OCI-LY1 (cell line): Measurements from ENCODE around the gene TRIO.

Experiments
- H2AFZ ChIP-seq: fragments of 200-600 bp; sonication (generic), shearing (Covaris generic); 2 replicates; pipeline ENCODE4 v1.6.0; 2014; ENCODE audit warnings: antibody characterized with exemption, mild to moderate bottlenecking, low read length
- H3F3A ChIP-seq: fragments of 200-600 bp; sonication (generic), shearing (Covaris generic); 2 replicates; pipeline ENCODE4 v1.6.0; 2014; ENCODE audit warnings: mild to moderate bottlenecking, antibody characterized with exemption, low read length, moderate library complexity; ENCODE audit not compliant: insufficient read depth
- H3K27ac ChIP-seq: fragments of 200-600 bp; sonication (generic); 2 replicates; pipeline ENCODE4 v1.5.1; 2014; ENCODE audit warnings: low read length, mixed run types, mild to moderate bottlenecking, low read depth; ENCODE audit not compliant: poor library complexity, severe bottlenecking
- H3K27me3 ChIP-seq: fragments of 200-600 bp; sonication (generic); 2 replicates; pipeline ENCODE4 v1.6.0; 2014; ENCODE audit warnings: antibody characterized with exemption, mild to moderate bottlenecking, low read length, moderate library complexity; ENCODE audit not compliant: insufficient read depth
- H3K36me3 ChIP-seq: fragments of 200-600 bp; sonication (generic); 2 replicates; pipeline ENCODE4 v1.6.1; 2014; ENCODE audit warnings: mild to moderate bottlenecking, antibody characterized with exemption, low read length, moderate library complexity, mixed read lengths; ENCODE audit not compliant: insufficient read depth
- H3K4me1 ChIP-seq: fragments of 200-600 bp; sonication (generic); 2 replicates; pipeline ENCODE4 v1.5.1; 2014; ENCODE audit warnings: mild to moderate bottlenecking, low read length, moderate library complexity; ENCODE audit not compliant: insufficient read depth, severe bottlenecking
- H3K4me2 ChIP-seq: fragments of 200-600 bp; sonication (generic), shearing (Covaris generic); 2 replicates; pipeline ENCODE4 v1.6.1; 2014; ENCODE audit warnings: low read length
- H3K4me3 ChIP-seq: fragments of 200-600 bp; sonication (generic); 2 replicates; pipeline ENCODE4 v1.5.1; 2014; ENCODE audit warnings: low read length, low read depth, mild to moderate bottlenecking, mixed read lengths; ENCODE audit not compliant: poor library complexity, severe bottlenecking
- H3K79me2 ChIP-seq: fragments of 200-600 bp; shearing (Covaris generic); 2 replicates; pipeline ENCODE4 v1.6.1; 2016; ENCODE audit warnings: mixed run types, low read length, mixed read lengths; ENCODE audit not compliant: insufficient read depth
- H3K9ac ChIP-seq: fragments of 200-600 bp; sonication (generic), shearing (Covaris generic); 2 replicates; pipeline ENCODE4 v1.6.1; 2014; ENCODE audit warnings: mild to moderate bottlenecking, low read length, mixed read lengths
- H3K9me2 ChIP-seq: fragments of 200-600 bp; sonication (generic), shearing (Covaris generic); 2 replicates; pipeline ENCODE4 v1.6.1; 2014; ENCODE audit warnings: low read depth, mild to moderate bottlenecking, low read length, mixed read lengths
- H3K9me3 ChIP-seq: fragments of 200-600 bp; shearing (Covaris generic); 2 replicates; pipeline ENCODE4 v1.6.1; 2014; ENCODE audit warnings: low read length, mixed read lengths
- H4K20me1 ChIP-seq: fragments of 200-600 bp; sonication (generic), shearing (Covaris generic); 2 replicates; pipeline ENCODE4 v1.6.0; 2016; ENCODE audit warnings: mild to moderate bottlenecking, low read length; ENCODE audit not compliant: insufficient read depth
- EZH2 ChIP-seq: fragments of 200-600 bp; sonication (generic), shearing (Covaris generic); IDR thresholded peaks from 2 replicates; pipeline ENCODE4 v1.8.0; 2017; ENCODE audit warnings: borderline replicate concordance, mixed run types, mild to moderate bottlenecking, antibody characterized with exemption, low read length, moderate library complexity, mixed read lengths
- TF ChIP-seq, protein P1 (sequence below): fragments of 200-600 bp; sonication (generic), shearing (Covaris generic); IDR thresholded peaks from 2 replicates; pipeline ENCODE4 v1.5.1; 2017; ENCODE audit warnings: mild to moderate bottlenecking, antibody characterized with exemption, low read length, moderate library complexity, mixed read lengths

The TRIO gene

DNA sequence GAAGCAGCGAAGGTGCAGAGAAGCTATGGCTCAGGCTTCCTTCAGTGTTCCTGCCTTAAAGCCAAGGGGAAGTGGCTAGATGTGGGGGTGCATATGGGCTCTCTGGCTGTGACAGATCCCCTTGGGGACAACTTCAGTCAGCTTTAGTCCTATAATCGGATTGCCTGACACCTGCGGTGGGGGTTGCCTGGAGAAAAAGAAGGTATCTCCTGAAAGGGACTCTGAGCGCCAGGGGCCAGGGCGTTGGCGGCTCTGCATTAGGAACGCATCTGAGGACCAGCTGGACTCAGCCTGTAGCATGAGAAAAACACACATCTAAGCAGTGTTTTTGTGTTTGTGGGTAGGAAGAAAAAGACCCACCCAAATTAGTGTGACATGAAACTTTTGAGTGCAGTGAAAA, 354.2 kb downstream of the TRIO start:
- H4K20me1 ChIP-seq: no peaks in the 10 kb centered on the region
- no peak overlapping the region for H2AFZ ChIP-seq
- no peaks in the 10 kb centered on the region for H3K36me3 ChIP-seq
- no peak overlapping the region for H3K27ac ChIP-seq
- H3K9me2 ChIP-seq: no peaks in the 10 kb centered on the region
- no peak overlapping the region for H3K9ac ChIP-seq
- H3K27me3 ChIP-seq: 0 out of 2 replicates have a peak, but pooled peaks cover 4% of the 10 kb centered on the region
- H3K79me2 ChIP-seq: no peaks in the 10 kb centered on the region
- no peaks in the 10 kb centered on the region for H3K9me3 ChIP-seq
- TF ChIP-seq EZH2: no peak
- TF ChIP-seq, protein P1, sequence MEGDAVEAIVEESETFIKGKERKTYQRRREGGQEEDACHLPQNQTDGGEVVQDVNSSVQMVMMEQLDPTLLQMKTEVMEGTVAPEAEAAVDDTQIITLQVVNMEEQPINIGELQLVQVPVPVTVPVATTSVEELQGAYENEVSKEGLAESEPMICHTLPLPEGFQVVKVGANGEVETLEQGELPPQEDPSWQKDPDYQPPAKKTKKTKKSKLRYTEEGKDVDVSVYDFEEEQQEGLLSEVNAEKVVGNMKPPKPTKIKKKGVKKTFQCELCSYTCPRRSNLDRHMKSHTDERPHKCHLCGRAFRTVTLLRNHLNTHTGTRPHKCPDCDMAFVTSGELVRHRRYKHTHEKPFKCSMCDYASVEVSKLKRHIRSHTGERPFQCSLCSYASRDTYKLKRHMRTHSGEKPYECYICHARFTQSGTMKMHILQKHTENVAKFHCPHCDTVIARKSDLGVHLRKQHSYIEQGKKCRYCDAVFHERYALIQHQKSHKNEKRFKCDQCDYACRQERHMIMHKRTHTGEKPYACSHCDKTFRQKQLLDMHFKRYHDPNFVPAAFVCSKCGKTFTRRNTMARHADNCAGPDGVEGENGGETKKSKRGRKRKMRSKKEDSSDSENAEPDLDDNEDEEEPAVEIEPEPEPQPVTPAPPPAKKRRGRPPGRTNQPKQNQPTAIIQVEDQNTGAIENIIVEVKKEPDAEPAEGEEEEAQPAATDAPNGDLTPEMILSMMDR: no peak
- H3K4me2 ChIP-seq: no peak overlapping the region
- no peak overlapping the region for H3K4me3 ChIP-seq
- no peaks in the 10 kb centered on the region for H3K4me1 ChIP-seq
- H3F3A ChIP-seq: no peaks in the 10 kb centered on the region

DNA sequence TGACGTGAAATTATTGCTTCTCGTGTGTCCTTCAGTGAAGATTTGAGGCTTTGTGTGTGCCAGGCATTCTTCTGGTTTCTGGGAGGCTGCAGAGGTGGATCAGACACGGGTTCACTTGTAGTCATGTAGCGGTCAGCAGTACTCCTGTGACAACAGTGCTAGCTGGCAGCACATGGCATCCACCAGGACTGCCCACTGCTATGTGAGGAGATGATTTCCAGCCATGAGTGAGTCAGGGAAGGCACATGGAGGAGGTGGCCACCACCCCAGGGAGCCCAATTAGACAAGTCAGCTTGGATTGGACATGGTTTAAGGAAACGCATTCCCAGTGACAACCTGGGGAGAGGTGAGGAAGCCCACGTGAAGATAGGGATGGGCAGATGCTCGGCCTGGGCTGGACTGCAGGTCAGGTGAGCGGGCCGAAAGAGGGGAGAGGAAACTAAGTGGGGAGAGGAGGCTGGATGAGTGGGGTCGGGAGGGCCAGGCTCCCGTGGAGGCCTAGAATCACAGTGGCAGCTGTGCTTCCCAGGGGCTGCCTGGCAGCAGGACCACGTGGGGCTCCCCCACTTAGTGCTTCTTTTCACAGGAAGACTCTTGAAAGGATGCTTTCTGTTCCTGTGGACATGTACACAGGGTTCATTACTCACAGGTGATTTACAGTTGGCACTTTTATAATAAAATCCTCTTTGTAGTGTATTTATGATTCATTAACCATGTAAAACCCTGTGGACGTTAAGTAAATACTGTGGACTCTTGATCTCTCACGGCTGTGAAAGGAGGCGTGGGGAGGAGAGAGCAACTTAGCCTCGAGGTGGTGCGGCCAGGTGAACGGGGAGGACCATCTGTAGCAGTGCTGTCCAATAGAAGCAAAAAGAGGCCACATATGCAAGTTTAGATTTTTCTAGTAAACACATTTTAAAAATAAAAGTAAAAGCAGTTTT, 358.5 kb downstream of the TRIO start:
- Histone ChIP-seq H3F3A (no peaks in the 10 kb centered on the region), H3K27me3 (0 out of 2 replicates have a peak, but pooled peaks cover 4% of the 10 kb centered on the region), H3K9ac (no peak overlapping the region), H4K20me1 (no peaks in the 10 kb centered on the region), H3K4me3 (no peak overlapping the region), H3K9me3 (no peaks in the 10 kb centered on the region), H3K79me2 (no peaks in the 10 kb centered on the region), H3K9me2 (no peaks in the 10 kb centered on the region), H3K4me2 (no peak overlapping the region), H2AFZ (no peak overlapping the region), H3K36me3 (no peaks in the 10 kb centered on the region), H3K4me1 (no peaks in the 10 kb centered on the region), H3K27ac (no peak overlapping the region)
- TF ChIP-seq, protein P1: no peak
- no peak for TF ChIP-seq EZH2

DNA sequence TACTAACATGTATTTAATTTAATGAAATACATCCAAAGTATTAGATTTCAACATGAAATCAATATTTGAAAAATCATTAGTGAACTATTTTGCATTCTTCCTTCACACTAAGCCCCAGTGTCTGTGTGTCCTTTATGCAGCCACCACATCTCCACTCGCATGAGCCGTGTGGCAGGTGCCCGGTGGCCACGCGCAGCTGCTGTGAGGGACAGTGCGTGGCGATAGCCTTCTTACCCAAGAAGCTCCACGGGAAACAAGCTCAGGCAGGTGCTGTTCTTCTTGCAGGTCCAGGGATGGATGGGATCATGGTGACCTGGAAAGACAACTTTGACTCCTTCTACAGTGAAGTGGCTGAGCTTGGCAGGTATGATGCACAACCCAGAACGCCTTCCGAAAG, 359.1 kb downstream of the TRIO start:
- no peak overlapping the region for H3K4me2 ChIP-seq
- H3K27me3 ChIP-seq: no peaks in the 10 kb centered on the region
- H3K79me2 ChIP-seq: no peaks in the 10 kb centered on the region
- H3F3A ChIP-seq: no peaks in the 10 kb centered on the region
- H3K36me3 ChIP-seq: no peaks in the 10 kb centered on the region
- H3K9ac ChIP-seq: no peak overlapping the region
- H3K9me3 ChIP-seq: no peaks in the 10 kb centered on the region
- TF ChIP-seq EZH2: no peak
- TF ChIP-seq, protein P1: no peak
- H3K4me1 ChIP-seq: no peaks in the 10 kb centered on the region
- H2AFZ ChIP-seq: no peak overlapping the region
- H4K20me1 ChIP-seq: no peaks in the 10 kb centered on the region
- H3K4me3 ChIP-seq: no peak overlapping the region
- no peak overlapping the region for H3K27ac ChIP-seq
- no peaks in the 10 kb centered on the region for H3K9me2 ChIP-seq
